H9 (cell line): ENCODE results near the gene PLEKHA8. TPM values are rescaled to one million over a fixed set of nuclear protein-coding genes. Genes with fewer than 3 reads are reported as not detected.

ENCODE experiments used
- DNase-seq: peaks from one replicate; pipeline ENCODE4 v3.0.0-alpha.2; 2017
- H2AFZ ChIP-seq: one replicate; pipeline ENCODE4 v1.6.1; 2013; ENCODE audit warnings: mild to moderate bottlenecking, low read length, control low read depth, moderate library complexity
- H2AK5ac ChIP-seq: 2 replicates; pipeline ENCODE4 v1.6.1; 2013; ENCODE audit warnings: low read length, control low read depth, mixed read lengths; ENCODE audit not compliant: insufficient read length
- H2BK120ac ChIP-seq: one replicate; pipeline ENCODE4 v1.6.1; 2013; ENCODE audit warnings: low read depth, mild to moderate bottlenecking, low read length, control low read depth, inconsistent platforms; ENCODE audit not compliant: poor library complexity, severe bottlenecking
- H2BK12ac ChIP-seq: 2 replicates; pipeline ENCODE4 v1.6.1; 2013; ENCODE audit warnings: low read length, control low read depth, mixed read lengths, low read depth; ENCODE audit not compliant: insufficient read length
- H2BK15ac ChIP-seq: 2 replicates; pipeline ENCODE4 v1.6.1; 2013; ENCODE audit warnings: low read depth, low read length, control low read depth
- H2BK20ac ChIP-seq: one replicate; pipeline ENCODE4 v1.6.1; 2013; ENCODE audit warnings: low read depth, mild to moderate bottlenecking, low read length, control low read depth, inconsistent platforms; ENCODE audit not compliant: poor library complexity, severe bottlenecking
- H2BK5ac ChIP-seq: 2 replicates; pipeline ENCODE4 v1.6.1; 2013; ENCODE audit warnings: low read length, control low read depth, mixed read lengths; ENCODE audit not compliant: insufficient read length
- H3K14ac ChIP-seq: 2 replicates; pipeline ENCODE4 v1.6.1; 2013; ENCODE audit warnings: low read length, control low read depth; ENCODE audit not compliant: insufficient read depth
- H3K18ac ChIP-seq: 2 replicates; pipeline ENCODE4 v1.6.1; 2013; ENCODE audit warnings: low read depth, mild to moderate bottlenecking, mixed read lengths, low read length, control low read depth; ENCODE audit not compliant: insufficient read length
- H3K23ac ChIP-seq: 2 replicates; pipeline ENCODE4 v1.6.1; 2013; ENCODE audit warnings: low read length, control low read depth, mixed read lengths, low read depth; ENCODE audit not compliant: insufficient read length
- H3K23me2 ChIP-seq: 2 replicates; pipeline ENCODE4 v1.6.1; 2013; ENCODE audit warnings: low read depth, mild to moderate bottlenecking, mixed read lengths, low read length, control low read depth; ENCODE audit not compliant: insufficient read length, poor library complexity, severe bottlenecking
- H3K27ac ChIP-seq: 2 replicates; pipeline ENCODE4 v1.5.1; 2013; ENCODE audit warnings: low read length, control low read depth, mixed read lengths, low read depth; ENCODE audit not compliant: insufficient read length
- H3K27me3 ChIP-seq: 2 replicates; pipeline ENCODE4 v1.6.1; 2013; ENCODE audit warnings: low read length, control low read depth, inconsistent platforms; ENCODE audit not compliant: insufficient read depth
- H3K4ac ChIP-seq: 2 replicates; pipeline ENCODE4 v1.6.1; 2013; ENCODE audit warnings: low read depth, mild to moderate bottlenecking, control low read depth, inconsistent platforms, low read length, moderate library complexity
- H3K4me1 ChIP-seq: 2 replicates; pipeline ENCODE4 v1.6.1; 2013; ENCODE audit warnings: low read length, control low read depth, inconsistent platforms; ENCODE audit not compliant: insufficient read depth
- H3K4me2 ChIP-seq: 2 replicates; pipeline ENCODE4 v1.6.1; 2013; ENCODE audit warnings: low read length, control low read depth, mixed read lengths; ENCODE audit not compliant: insufficient read length, insufficient read depth
- H3K56ac ChIP-seq: 2 replicates; pipeline ENCODE4 v1.6.1; 2013; ENCODE audit warnings: low read depth, mild to moderate bottlenecking, mixed read lengths, low read length, control low read depth; ENCODE audit not compliant: insufficient read length
- H3K79me1 ChIP-seq: 2 replicates; pipeline ENCODE4 v1.6.1; 2013; ENCODE audit warnings: low read depth, mild to moderate bottlenecking, moderate library complexity, low read length, control low read depth, inconsistent platforms; ENCODE audit not compliant: insufficient read depth, poor library complexity, severe bottlenecking
- H3K79me2 ChIP-seq: 2 replicates; pipeline ENCODE4 v1.6.1; 2013; ENCODE audit warnings: low read length, control low read depth, inconsistent platforms; ENCODE audit not compliant: insufficient read depth
- H3K9ac ChIP-seq: 2 replicates; pipeline ENCODE4 v1.6.1; 2013; ENCODE audit warnings: low read length, control low read depth, mixed read lengths; ENCODE audit not compliant: insufficient read length; ENCODE audit errors: extremely low read depth
- H3K9me3 ChIP-seq: one replicate; pipeline ENCODE4 v1.6.1; 2013; ENCODE audit warnings: low read depth, low read length, inconsistent platforms; ENCODE audit not compliant: control insufficient read depth
- H3T11ph ChIP-seq: one replicate; pipeline ENCODE4 v1.6.1; 2013; ENCODE audit warnings: mild to moderate bottlenecking, low read length, control low read depth, inconsistent platforms
- H4K20me1 ChIP-seq: one replicate; pipeline ENCODE4 v1.6.1; 2013; ENCODE audit not compliant: control insufficient read depth, insufficient read length, insufficient read depth
- H4K5ac ChIP-seq: 2 replicates; pipeline ENCODE4 v1.6.1; 2013; ENCODE audit warnings: low read depth, mild to moderate bottlenecking, mixed read lengths, low read length, control low read depth; ENCODE audit not compliant: insufficient read length
- H4K8ac ChIP-seq: replicated peaks from 2 replicates; pipeline ENCODE4 v1.6.1; 2013; ENCODE audit warnings: low read length, control low read depth, mixed read lengths, low read depth; ENCODE audit not compliant: insufficient read length
- H4K91ac ChIP-seq: 2 replicates; pipeline ENCODE4 v1.6.1; 2013; ENCODE audit warnings: low read depth, mild to moderate bottlenecking, moderate library complexity, mixed read lengths, low read length, control low read depth; ENCODE audit not compliant: insufficient read length
- H3K27ac Mint-ChIP-seq, 3 experiments: 2 replicates in 2 of 3; 3 replicates in 1 of 3; pipeline ENCODE4 v1.8.0; 2020 to 2021; ENCODE audit warnings: mixed read lengths in 3 of 3, mild to moderate bottlenecking in 1 of 3, moderate library complexity in 1 of 3
- H3K27me3 Mint-ChIP-seq: 2 replicates; pipeline ENCODE4 v1.8.0; 2021; ENCODE audit warnings: low read depth, mild to moderate bottlenecking, moderate library complexity, mixed read lengths
- H3K36me3 Mint-ChIP-seq, 3 experiments: 2 replicates in 2 of 3; 3 replicates in 1 of 3; pipeline ENCODE4 v1.8.0; 2020 to 2021; ENCODE audit warnings: low read depth in 3 of 3, mixed read lengths in 3 of 3; ENCODE audit not compliant: insufficient read depth in 1 of 3
- H3K4me1 Mint-ChIP-seq, 2 experiments: 2 replicates each; pipeline ENCODE4 v1.8.0; 2020; ENCODE audit warnings: mixed read lengths in 2 of 2
- H3K4me3 Mint-ChIP-seq, 2 experiments: 2 replicates in 1 of 2; 3 replicates in 1 of 2; pipeline ENCODE4 v1.8.0; 2020 to 2021; ENCODE audit warnings: mild to moderate bottlenecking in 2 of 2, mixed read lengths in 2 of 2, moderate library complexity in 1 of 2
- H3K9me3 Mint-ChIP-seq, 2 experiments: 2 replicates in 1 of 2; 3 replicates in 1 of 2; pipeline ENCODE4 v1.8.0; 2020; ENCODE audit warnings: mild to moderate bottlenecking in 2 of 2, mixed read lengths in 2 of 2, moderate library complexity in 1 of 2
- CTCF ChIP-seq: fragments of 200-600 bp; sonication (generic); conservative IDR thresholded peaks from 3 replicates; pipeline ENCODE4 v1.8.0; 2021; ENCODE audit warnings: antibody characterized with exemption, mild to moderate bottlenecking
- WGBS: extraction: QIAGEN DNeasy Blood & Tissue Kit; methylation state at CpG from one replicate; pipeline ENCODE4 v1.1.7; 2013; ENCODE audit warnings: missing lambda C conversion rate, low lambda C conversion rate, mixed read lengths; ENCODE audit not compliant: insufficient read length; ENCODE audit errors: extremely low coverage; 5-methylcytosine and 5-hydroxymethylcytosine counted together
- total RNA-seq: library from RNA; stranded (reverse); gene quantifications from 2 replicates; pipeline ENCODE4 v1.2.1, GENCODE V29; 2021

Gene PLEKHA8
- total RNA-seq, 1 experiment from 2014 or later: 37.0 TPM

- H4K91ac ChIP-seq: no peak within 1 kb of the TSS
Measured at GRCh38 chr7:30134611-30135300, 106.5 kb downstream of the PLEKHA8 start, which contains the start of gene MTURN. Gene MTURN, plus strand, starts transcription at chr7:30134986. Its CDS starts 151 bp downstream, at chr7:30135137.

More at GRCh38 chr7:30134611-30135300, 106.5 kb downstream of the PLEKHA8 start, which contains the start of gene MTURN:
- Histone ChIP-seq H3T11ph (no peak within 1 kb of the TSS), H2BK120ac (no peak within 1 kb of the TSS), H3K9ac (peak within 1 kb of the TSS; percentile 81), H2BK20ac (no peak within 1 kb of the TSS), H3K4ac (no peak within 1 kb of the TSS), H4K8ac (no peak within 1 kb of the TSS), H3K4me2 (peak within 1 kb of the TSS; percentile 84), H4K20me1 (no peaks in the 10 kb centered on the region), H2AFZ (peak within 1 kb of the TSS; percentile 85), H3K27ac (no peak within 1 kb of the TSS), H2AK5ac (no peak within 1 kb of the TSS), H2BK15ac (no peak within 1 kb of the TSS), H3K9me3 (no peaks in the 10 kb centered on the region), H3K79me2 (no peaks in the 10 kb centered on the region), H3K23ac (no peak within 1 kb of the TSS), H3K79me1 (no peaks in the 10 kb centered on the region), H3K4me1 (no peaks in the 10 kb centered on the region), H3K18ac (peak within 1 kb of the TSS; percentile 86), H3K27me3 (peaks cover 3% of the 10 kb centered on the region; the same call in 1 of the 2 replicates), H3K56ac (no peak within 1 kb of the TSS), H2BK5ac (no peak within 1 kb of the TSS), H2BK12ac (no peak within 1 kb of the TSS), H4K5ac (no peak within 1 kb of the TSS), H3K23me2 (peaks cover 10% of the 10 kb centered on the region), H3K14ac (peak within 1 kb of the TSS; percentile 4; the same call in 1 of the 2 replicates)
- peak within 1 kb of the TSS; percentile 80 to 93 for H3K4me3 Mint-ChIP-seq
- H3K27ac Mint-ChIP-seq: peak within 1 kb of the TSS in 2 of 3 experiments; percentile 78 to 95; a peak in 4 of 7 replicates
- WGBS: no CpG with 5 or more reads among the region's 99 CpGs
- H3K4me1 Mint-ChIP-seq: peaks cover 8% of the 10 kb centered on the region in 2 experiments
- no peaks in the 10 kb centered on the region for H3K36me3 Mint-ChIP-seq
- no peaks in the 10 kb centered on the region for H3K9me3 Mint-ChIP-seq
- H3K27me3 Mint-ChIP-seq: peaks cover 39% of the 10 kb centered on the region
- TF ChIP-seq CTCF: no peak
- peak; percentile 95 for DNase-seq
